Measurements from ENCODE around the gene WRAP73. TPM values are rescaled to one million over a fixed set of nuclear protein-coding genes. Genes with fewer than 3 reads are reported as not detected.

WRAP73 gene
- total RNA-seq, 1 experiment from 2014 or later: 41.2 TPM

DNA sequence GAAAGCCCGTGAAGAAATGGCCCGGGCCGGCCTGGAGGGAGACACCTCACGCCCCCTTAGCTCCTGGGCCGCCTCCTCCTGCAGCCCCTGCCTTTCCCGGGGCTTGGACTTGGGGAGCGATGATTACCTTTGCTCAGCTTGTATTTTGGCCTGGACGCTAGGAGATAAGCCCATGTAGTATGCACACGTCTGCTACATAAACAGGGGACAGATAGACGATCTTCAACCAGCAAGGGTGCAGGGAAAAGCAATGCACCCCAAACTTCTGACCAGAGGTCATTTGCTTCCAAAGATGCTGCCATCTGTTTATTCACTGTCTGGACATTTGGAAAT is 3.3 kb upstream of the WRAP73 start:
- H3K27me3 ChIP-seq (replicated peaks; ENCODE audit: insufficient read depth, low read depth, low read length, poor library complexity): peaks cover 10% of the 10 kb centered on the region
- POLR2A ChIA-PET (ENCODE audit: low non-redundant PET): no interaction called here

DNA sequence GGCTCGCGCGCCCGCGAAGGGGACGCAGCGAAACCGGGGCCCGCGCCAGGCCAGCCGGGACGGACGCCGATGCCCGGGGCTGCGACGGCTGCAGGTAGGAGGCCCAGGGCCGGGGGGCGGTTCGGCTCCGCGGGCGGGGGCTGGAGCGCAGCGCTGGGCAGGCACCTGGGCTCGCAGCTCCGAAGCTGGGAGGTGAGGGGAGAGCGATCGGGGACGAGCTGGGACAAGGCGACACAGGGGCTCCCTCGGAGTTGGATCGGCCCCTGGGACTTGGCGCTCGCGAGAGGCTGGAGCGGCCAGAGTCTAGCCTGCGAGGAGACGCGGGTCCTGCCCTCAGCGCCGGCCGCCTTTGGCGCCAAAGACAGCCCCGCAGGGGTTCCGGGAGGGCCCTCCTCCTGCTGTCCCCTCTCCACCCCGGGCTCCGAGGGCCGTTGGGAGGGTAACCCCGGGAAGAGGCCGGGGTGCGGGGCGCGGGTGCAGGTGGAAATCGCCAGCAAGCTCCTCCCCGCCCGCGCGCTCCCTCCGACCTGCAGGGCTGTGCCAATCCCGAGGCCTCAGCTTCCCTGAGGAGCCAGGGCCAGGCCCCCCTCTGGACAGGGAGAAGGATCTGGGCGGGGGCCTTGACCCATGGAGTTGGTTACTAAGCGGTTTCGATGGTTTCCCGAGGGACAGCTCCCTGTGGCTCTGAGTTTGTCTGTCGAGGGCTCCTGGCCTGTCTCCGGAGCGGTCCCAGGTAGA is 2.8 kb upstream of the WRAP73 start:
- no TSS peak for BruUV-seq (replicated peaks)
- TF ChIP-seq, protein P1, sequence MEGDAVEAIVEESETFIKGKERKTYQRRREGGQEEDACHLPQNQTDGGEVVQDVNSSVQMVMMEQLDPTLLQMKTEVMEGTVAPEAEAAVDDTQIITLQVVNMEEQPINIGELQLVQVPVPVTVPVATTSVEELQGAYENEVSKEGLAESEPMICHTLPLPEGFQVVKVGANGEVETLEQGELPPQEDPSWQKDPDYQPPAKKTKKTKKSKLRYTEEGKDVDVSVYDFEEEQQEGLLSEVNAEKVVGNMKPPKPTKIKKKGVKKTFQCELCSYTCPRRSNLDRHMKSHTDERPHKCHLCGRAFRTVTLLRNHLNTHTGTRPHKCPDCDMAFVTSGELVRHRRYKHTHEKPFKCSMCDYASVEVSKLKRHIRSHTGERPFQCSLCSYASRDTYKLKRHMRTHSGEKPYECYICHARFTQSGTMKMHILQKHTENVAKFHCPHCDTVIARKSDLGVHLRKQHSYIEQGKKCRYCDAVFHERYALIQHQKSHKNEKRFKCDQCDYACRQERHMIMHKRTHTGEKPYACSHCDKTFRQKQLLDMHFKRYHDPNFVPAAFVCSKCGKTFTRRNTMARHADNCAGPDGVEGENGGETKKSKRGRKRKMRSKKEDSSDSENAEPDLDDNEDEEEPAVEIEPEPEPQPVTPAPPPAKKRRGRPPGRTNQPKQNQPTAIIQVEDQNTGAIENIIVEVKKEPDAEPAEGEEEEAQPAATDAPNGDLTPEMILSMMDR (conservative IDR thresholded peaks at IDR 0.05; ENCODE audit: low read depth, low read length): no peak
- TF ChIP-seq EZH2 (IDR thresholded peaks at IDR 0.05; ENCODE audit: borderline replicate concordance, low read depth, low read length, poor library complexity, severe bottlenecking): no peak
- CTCF ChIA-PET: no interaction called here

More for the DNA sequence above, 3.3 kb upstream of the WRAP73 start:
- TF ChIP-seq, protein P1 (conservative IDR thresholded peaks at IDR 0.05; ENCODE audit: low read depth, low read length): no peak
- no peak for TF ChIP-seq EZH2 (IDR thresholded peaks at IDR 0.05; ENCODE audit: borderline replicate concordance, low read depth, low read length, poor library complexity, severe bottlenecking)
- Histone ChIP-seq H3K4me1 (ENCODE audit: insufficient read depth, low read length, poor library complexity, severe bottlenecking) (peaks cover 19% of the 10 kb centered on the region), H3K36me3 (ENCODE audit: insufficient read depth, low read length, poor library complexity, severe bottlenecking) (no peaks in the 10 kb centered on the region), H3K4me3 (ENCODE audit: low read depth, low read length, poor library complexity, severe bottlenecking) (peak overlapping the region; percentile 70), H3K9me3 (ENCODE audit: low read depth, low read length, poor library complexity, severe bottlenecking) (no peaks in the 10 kb centered on the region), H3K27ac (ENCODE audit: low read depth, low read length, poor library complexity, severe bottlenecking) (peak overlapping the region; percentile 77)
- BruUV-seq (replicated peaks): no TSS peak
- intact Hi-C loops (cut with micrococcal nuclease; ENCODE audit: unreplicated experiment): no loop called here
- no peak for DNase-seq (ENCODE audit: low spot score)
- CTCF ChIA-PET: no interaction called here

DNA sequence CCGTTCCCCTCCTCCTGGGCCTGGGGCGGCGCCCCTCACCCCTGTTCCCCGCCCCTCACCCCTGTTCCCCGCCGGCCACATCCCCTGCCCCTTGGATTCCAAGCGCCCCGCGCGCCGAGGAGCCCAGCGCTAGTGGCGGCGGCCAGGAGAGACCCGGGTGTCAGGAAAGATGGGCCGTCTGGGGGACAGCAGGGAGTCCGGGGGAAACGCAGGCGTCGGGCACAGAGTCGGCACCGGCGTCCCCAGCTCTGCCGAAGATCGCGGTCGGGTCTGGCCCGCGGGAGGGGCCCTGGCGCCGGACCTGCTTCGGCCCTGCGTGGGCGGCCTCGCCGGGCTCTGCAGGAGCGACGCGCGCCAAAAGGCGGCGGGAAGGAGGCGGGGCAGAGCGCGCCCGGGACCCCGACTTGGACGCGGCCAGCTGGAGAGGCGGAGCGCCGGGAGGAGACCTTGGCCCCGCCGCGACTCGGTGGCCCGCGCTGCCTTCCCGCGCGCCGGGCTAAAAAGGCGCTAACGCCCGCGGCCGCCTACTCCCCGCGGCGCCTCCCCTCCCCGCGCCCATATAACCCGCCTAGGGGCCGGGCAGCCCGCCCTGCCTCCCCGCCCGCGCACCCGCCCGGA is 2.1 kb upstream of the WRAP73 start, which contains the start of gene TP73:
TSS of gene TP73 (plus strand) at position 587 of the 618 bp plus-strand sequence. CDS start 29,850 bp downstream, outside the sequence.
- Histone ChIP-seq H3K27ac (ENCODE audit: low read depth, low read length, poor library complexity, severe bottlenecking) (peak within 1 kb of the TSS; percentile 77), H3K4me3 (ENCODE audit: low read depth, low read length, poor library complexity, severe bottlenecking) (peak within 1 kb of the TSS; percentile 70), H3K27me3 (replicated peaks; ENCODE audit: insufficient read depth, low read depth, low read length, poor library complexity) (peaks cover 10% of the 10 kb centered on the region), H3K36me3 (ENCODE audit: insufficient read depth, low read length, poor library complexity, severe bottlenecking) (peaks cover 10% of the 10 kb centered on the region), H3K4me1 (ENCODE audit: insufficient read depth, low read length, poor library complexity, severe bottlenecking) (peaks cover 11% of the 10 kb centered on the region), H3K9me3 (ENCODE audit: low read depth, low read length, poor library complexity, severe bottlenecking) (no peaks in the 10 kb centered on the region)
- no peak for TF ChIP-seq EZH2 (IDR thresholded peaks at IDR 0.05; ENCODE audit: borderline replicate concordance, low read depth, low read length, poor library complexity, severe bottlenecking)
- TF ChIP-seq, protein P1 (conservative IDR thresholded peaks at IDR 0.05; ENCODE audit: low read depth, low read length): no peak
- intact Hi-C loops (cut with micrococcal nuclease; ENCODE audit: unreplicated experiment): no loop called here
- peak; percentile 53 for DNase-seq (ENCODE audit: low spot score)
- CTCF ChIA-PET: no interaction called here
- POLR2A ChIA-PET (ENCODE audit: low non-redundant PET): no interaction called here
- BruUV-seq (replicated peaks): no TSS peak

More for the DNA sequence above, 2.8 kb upstream of the WRAP73 start:
- H3K27ac ChIP-seq (ENCODE audit: low read depth, low read length, poor library complexity, severe bottlenecking): peak overlapping the region; percentile 77
- H3K9me3 ChIP-seq (ENCODE audit: low read depth, low read length, poor library complexity, severe bottlenecking): no peaks in the 10 kb centered on the region
- intact Hi-C loops (cut with micrococcal nuclease; ENCODE audit: unreplicated experiment): no loop called here
- peaks cover 14% of the 10 kb centered on the region for H3K4me1 ChIP-seq (ENCODE audit: insufficient read depth, low read length, poor library complexity, severe bottlenecking)
- DNase-seq (ENCODE audit: low spot score): peak; percentile 22
- POLR2A ChIA-PET (ENCODE audit: low non-redundant PET): no interaction called here
- H3K27me3 ChIP-seq (replicated peaks; ENCODE audit: insufficient read depth, low read depth, low read length, poor library complexity): peaks cover 10% of the 10 kb centered on the region
- peaks cover 4% of the 10 kb centered on the region for H3K36me3 ChIP-seq (ENCODE audit: insufficient read depth, low read length, poor library complexity, severe bottlenecking)
- peak overlapping the region; percentile 70 for H3K4me3 ChIP-seq (ENCODE audit: low read depth, low read length, poor library complexity, severe bottlenecking)
